ENCODE data around the gene ADTRP.

The ADTRP gene

GRCh38 chr6:11778648-11779328, at the start of gene ADTRP:
TSS of gene ADTRP (minus strand) at chr6:11778803. CDS start at chr6:11778759, 44 bp downstream.
- DNase-seq = no peak

- DNase-seq = no peak
Observed at GRCh38 chr6:11826779-11827178, 48.2 kb upstream of the ADTRP start.

GRCh38 chr6:11824986-11825385, 46.4 kb upstream of the ADTRP start:
- DNase-seq = no peak

- no peak for DNase-seq
Observed at GRCh38 chr6:11822346-11822745, 43.7 kb upstream of the ADTRP start.

- no peak for DNase-seq
Observed at GRCh38 chr6:11821781-11822180, 43.2 kb upstream of the ADTRP start.

- DNase-seq = no peak
Observed at GRCh38 chr6:11820821-11821220, 42.2 kb upstream of the ADTRP start.

- DNase-seq = no peak
Observed at GRCh38 chr6:11819486-11819885, 40.9 kb upstream of the ADTRP start.

- no peak for DNase-seq
Observed at GRCh38 chr6:11815231-11815630, 36.6 kb upstream of the ADTRP start.

- DNase-seq = no peak
Observed at GRCh38 chr6:11814819-11815218, 36.2 kb upstream of the ADTRP start.

GRCh38 chr6:11814106-11814505, 35.5 kb upstream of the ADTRP start:
- DNase-seq = no peak

GRCh38 chr6:11813606-11814005, 35.0 kb upstream of the ADTRP start:
- DNase-seq = no peak

- DNase-seq = no peak
Observed at GRCh38 chr6:11812951-11813350, 34.3 kb upstream of the ADTRP start.

- DNase-seq = no peak
Observed at GRCh38 chr6:11812439-11812838, 33.8 kb upstream of the ADTRP start.

- DNase-seq = no peak
Observed at GRCh38 chr6:11811644-11812264, 33.2 kb upstream of the ADTRP start.

- DNase-seq = no peak
Observed at GRCh38 chr6:11810854-11811643, 32.4 kb upstream of the ADTRP start.

- DNase-seq = no peak
Observed at GRCh38 chr6:11810039-11810541, 31.5 kb upstream of the ADTRP start.

- no peak for DNase-seq
Observed at GRCh38 chr6:11808054-11808453, 29.5 kb upstream of the ADTRP start.

GRCh38 chr6:11806561-11807317, 28.1 kb upstream of the ADTRP start:
- no peak for DNase-seq

GRCh38 chr6:11805259-11806053, 26.9 kb upstream of the ADTRP start:
- DNase-seq = no peak

- no peak for DNase-seq
Observed at GRCh38 chr6:11804701-11805100, 26.1 kb upstream of the ADTRP start.

- DNase-seq = no peak
Observed at GRCh38 chr6:11804135-11804534, 25.5 kb upstream of the ADTRP start.

GRCh38 chr6:11803591-11803971, 25.0 kb upstream of the ADTRP start:
- DNase-seq = no peak

Measured in NK-92 treated with Interleukin-12 subunit alpha and Interleukin-12 subunit beta, amount 100 ng/mL, for 24 hours (cell line).